A549 (cell line): ENCODE measurements around the gene CDK11B. TPM values are rescaled to one million over a fixed set of nuclear protein-coding genes. Genes with fewer than 3 reads are reported as not detected.
A peak's percentile ranks its signal among the peaks of the same experiment; 100 is the strongest.

Experiments
- ATAC-seq, 2 experiments: fragments of 200-7000 bp in 1 of 2; fragments of >200 bp in 1 of 2; cut with Nextera tagmentation in 1 of 2; cut with Tn5 transposase in 1 of 2; 3 replicates each; pipeline versions ENCODE4 v1.8.0 to v1.9.1; 2018 to 2020; ENCODE audit warnings: mild to moderate bottlenecking in 1 of 2, moderate library complexity in 1 of 2
- CTCF ChIA-PET: fragments of 300-600 bp; sonication (Branson Sonifier 250); formaldehyde crosslinking; extraction: SDS; loops from one replicate; lab custom pipeline; 2021; ENCODE audit warnings: antibody characterized with exemption, inconsistent platforms; lab: Yijun Ruan, JAX
- POLR2A ChIA-PET: fragments of 350-600 bp; formaldehyde crosslinking; extraction: SDS; loops from one replicate; lab custom pipeline; 2021; ENCODE audit warnings: antibody characterized with exemption, inconsistent platforms; lab: Yijun Ruan, JAX
- DNase-seq, 2 experiments: peaks; one replicate each; pipeline versions ENCODE4 v3.0.0 to v3.0.0-alpha.2; 2011 to 2016; ENCODE audit warnings: low read depth in 1 of 2, low spot score in 1 of 2
- FAIRE-seq: peaks from 2 replicates; lab custom pipeline; 2011; peaks lifted over from hg19 to GRCh38; lab: Jason Lieb, UNC
- H3K27ac ChIP-seq, 2 experiments: fragments of >200 bp; sonication (Bioruptor Twin); formaldehyde crosslinking; 3 replicates each; pipeline ENCODE4 v1.5.1; 2016 to 2017
- H3K4me1 ChIP-seq: fragments of >200 bp; sonication (Bioruptor Twin); formaldehyde crosslinking; 3 replicates; pipeline ENCODE4 v1.6.1; 2016
- H3K4me2 ChIP-seq: fragments of >200 bp; sonication (Bioruptor Twin); formaldehyde crosslinking; 3 replicates; pipeline ENCODE4 v1.6.1; 2016
- H3K4me3 ChIP-seq: fragments of >200 bp; sonication (Bioruptor Twin); formaldehyde crosslinking; 3 replicates; pipeline ENCODE4 v1.5.1; 2016
- H3K9me3 ChIP-seq: fragments of >200 bp; sonication (Bioruptor Twin); formaldehyde crosslinking; 3 replicates; pipeline ENCODE4 v1.6.1; 2016
- CBX2 ChIP-seq: fragments of 200-600 bp; sonication (generic); IDR thresholded peaks from 2 replicates; pipeline ENCODE4 v1.6.1; 2016; ENCODE audit warnings: low read depth, mild to moderate bottlenecking, borderline replicate concordance
- CHD2 ChIP-seq: fragments of 150-350 bp; IDR thresholded peaks from 2 replicates; pipeline ENCODE4 v1.6.1; 2014; ENCODE audit warnings: low read length; ENCODE audit not compliant: partially characterized antibody
- EHF ChIP-seq: fragments of 250-450 bp; sonication (Bioruptor Pico); IDR thresholded peaks from 2 replicates; pipeline ENCODE4 v1.5.0; 2020; ENCODE audit warnings: mild to moderate bottlenecking
- ELK1 ChIP-seq: fragments of 150-350 bp; IDR thresholded peaks from 2 replicates; pipeline ENCODE4 v1.6.1; 2014; ENCODE audit warnings: low read depth, mild to moderate bottlenecking, low read length
- EP300 ChIP-seq, 2 experiments: fragments of >200 bp; sonication (Bioruptor Twin); formaldehyde crosslinking; IDR thresholded peaks; 2 replicates in 1 of 2; 3 replicates in 1 of 2; pipeline ENCODE4 v1.6.1; 2016 to 2017
- FOSB ChIP-seq: fragments of 250-450 bp; sonication (Bioruptor Pico); IDR thresholded peaks from 2 replicates; pipeline ENCODE4 v1.5.0; 2020; ENCODE audit warnings: mild to moderate bottlenecking, moderate library complexity
- FOSL2 ChIP-seq, 2 experiments: fragments of 450-650 bp in 1 of 2; fragments of >200 bp in 1 of 2; sonication (Bioruptor Twin) in 1 of 2; formaldehyde crosslinking; IDR thresholded peaks; 2 replicates each; pipeline versions ENCODE4 v1.5.0 to v1.6.1; 2016 to 2020; ENCODE audit warnings: mild to moderate bottlenecking in 1 of 2, moderate library complexity in 1 of 2
- HES2 ChIP-seq: fragments of >200 bp; sonication (Bioruptor Twin); formaldehyde crosslinking; IDR thresholded peaks from 2 replicates; pipeline ENCODE4 v1.6.1; 2016
- HEYL ChIP-seq: fragments of 250-450 bp; sonication (Bioruptor Pico); IDR thresholded peaks from 2 replicates; pipeline ENCODE4 v1.8.0; 2021; ENCODE audit warnings: mild to moderate bottlenecking, moderate library complexity
- HMGXB4 ChIP-seq: fragments of 250-450 bp; sonication (Bioruptor Pico); IDR thresholded peaks from 2 replicates; pipeline ENCODE4 v1.5.0; 2021; ENCODE audit warnings: mild to moderate bottlenecking, moderate library complexity, borderline replicate concordance
- JUNB ChIP-seq: fragments of >200 bp; sonication (Bioruptor Twin); formaldehyde crosslinking; IDR thresholded peaks from 2 replicates; pipeline ENCODE4 v1.6.1; 2016
- KDM1A ChIP-seq: fragments of 200-600 bp; sonication (generic); IDR thresholded peaks from 2 replicates; pipeline ENCODE4 v1.6.1; 2016; ENCODE audit warnings: low read depth, mild to moderate bottlenecking
- KDM5A ChIP-seq: fragments of 200-600 bp; sonication (generic); IDR thresholded peaks from 2 replicates; pipeline ENCODE4 v1.6.1; 2016; ENCODE audit warnings: antibody characterized with exemption, mild to moderate bottlenecking
- NPAS2 ChIP-seq: fragments of 250-450 bp; sonication (Bioruptor Pico); IDR thresholded peaks from 2 replicates; pipeline ENCODE4 v1.8.0; 2022; ENCODE audit warnings: mild to moderate bottlenecking, moderate library complexity, borderline replicate concordance
- NR3C1 ChIP-seq: fragments of >200 bp; sonication (Bioruptor Twin); formaldehyde crosslinking; IDR thresholded peaks from 3 replicates; pipeline ENCODE4 v1.6.1; 2017
- POLR2A ChIP-seq: IDR thresholded peaks from 2 replicates; pipeline ENCODE4 v1.6.1; 2012; ENCODE audit warnings: mild to moderate bottlenecking, low read length
- RAD21 ChIP-seq, 2 experiments: fragments of >200 bp in 1 of 2; sonication (Bioruptor Twin) in 1 of 2; formaldehyde crosslinking in 1 of 2; IDR thresholded peaks in 1 of 2; conservative IDR thresholded peaks in 1 of 2; 2 replicates in 1 of 2; 3 replicates in 1 of 2; pipeline ENCODE4 v1.6.1; 2012 to 2018; ENCODE audit warnings: inconsistent platforms in 1 of 2
- RARB ChIP-seq: fragments of 250-450 bp; sonication (Bioruptor Pico); IDR thresholded peaks from 2 replicates; pipeline ENCODE4 v1.8.0; 2021; ENCODE audit warnings: mild to moderate bottlenecking, moderate library complexity
- REST ChIP-seq: fragments of 200-600 bp; sonication (generic); IDR thresholded peaks from 2 replicates; pipeline ENCODE4 v1.6.1; 2016; ENCODE audit warnings: antibody characterized with exemption, mild to moderate bottlenecking, moderate library complexity
- TP53 ChIP-seq: fragments of 250-450 bp; sonication (Bioruptor Pico); IDR thresholded peaks from 2 replicates; pipeline ENCODE4 v1.5.0; 2021; ENCODE audit warnings: mild to moderate bottlenecking, moderate library complexity
- ZC3H11A ChIP-seq: fragments of 450-650 bp; IDR thresholded peaks from 2 replicates; pipeline ENCODE4 v1.6.1; 2014; ENCODE audit warnings: antibody characterized with exemption, mild to moderate bottlenecking
- ZNF302 ChIP-seq: fragments of 250-450 bp; sonication (Bioruptor Pico); IDR thresholded peaks from 2 replicates; pipeline ENCODE4 v1.9.0; 2021; ENCODE audit warnings: inconsistent platforms, mild to moderate bottlenecking, moderate library complexity
- WGBS: methylation state at CpG from one replicate; pipeline ENCODE4 v1.1.6; 2017; ENCODE audit errors: missing lambda C conversion rate; 5-methylcytosine and 5-hydroxymethylcytosine counted together
- polyA plus RNA-seq, 4 experiments: library from polyadenylated mRNA; depleted of rRNA in 3 of 4; stranded (reverse); fragments of >200 nt; fragmentation: RNase III in 1 of 4; extraction: RNeasy Plus Mini Kit Qiagen cat#74134 plus additional on column Dnase treatment in 1 of 4; gene quantifications; 2 replicates in 3 of 4; 3 replicates in 1 of 4; pipeline ENCODE4 v1.2.3, GENCODE V29; 2011 to 2017

The CDK11B gene
- polyA plus RNA-seq, 2 of the 4 experiments (the other 2 are of a cell fraction): 7.6 to 33.8 TPM

- 66% methylated on average over 10 of the region's 11 CpGs for WGBS
- Histone ChIP-seq H3K9me3 (no peaks in the 10 kb centered on the region), H3K27ac (no peak overlapping the region), H3K4me3 (no peak overlapping the region), H3K4me2 (peak overlapping the region; percentile 89), H3K4me1 (peaks cover 17% of the 10 kb centered on the region)
- ChIA-PET POLR2A (interaction anchor here (0.6 kb wide), 1 partner anchor 16 kb away, joined by 3 read pairs; no protein-coding TSS in a partner anchor), CTCF (interaction anchor here (1.2 to 2.7 kb wide), 2 partner anchors 16 to 21 kb away, joined by 5 to 9 read pairs; no protein-coding TSS in a partner anchor)
- DNase-seq (no peak), ATAC-seq (no peak), FAIRE-seq (no peak)
- TF ChIP-seq POLR2A (no peak), NPAS2 (CRISPR knock-in tag) (no peak), KDM5A (no peak)
Observed at GRCh38 chr1:1613509-1614082, 45.2 kb downstream of the CDK11B start.

GRCh38 chr1:1612104-1612400 lies 46.8 kb downstream of the CDK11B start:
- H3K9me3 ChIP-seq: no peaks in the 10 kb centered on the region
- no peak overlapping the region for H3K4me3 ChIP-seq
- no peak overlapping the region for H3K27ac ChIP-seq
- no peak for DNase-seq
- no peak overlapping the region for H3K4me2 ChIP-seq
- CTCF ChIA-PET: no interaction called here
- TF ChIP-seq HEYL (CRISPR knock-in tag) (no peak), EP300 (IDR thresholded peaks at IDR 0.05) (no peak), ZNF302 (CRISPR knock-in tag) (no peak), CBX2 (no peak), CHD2 (no peak), ZC3H11A (no peak), HMGXB4 (CRISPR knock-in tag) (no peak), TP53 (no peak), REST (no peak), FOSL2 (IDR thresholded peaks at IDR 0.05) (no peak), FOSL2 (CRISPR knock-in tag; IDR thresholded peaks at IDR 0.05) (no peak), EHF (CRISPR knock-in tag) (no peak), HES2 (no peak), RARB (CRISPR knock-in tag) (no peak), FOSB (no peak), RAD21 (conservative IDR thresholded peaks at IDR 0.05 in 1 of 2, IDR thresholded peaks at IDR 0.05 in 1 of 2) (no peak), KDM1A (no peak), ELK1 (no peak), JUNB (no peak), NR3C1 (no peak)
- TF ChIP-seq, all 56 proteins: peak for 0
- POLR2A ChIA-PET: no interaction called here
- no peak for ATAC-seq
- FAIRE-seq: no peak
- peaks cover 17% of the 10 kb centered on the region for H3K4me1 ChIP-seq
- WGBS: 86% methylated on average over 3 of the region's 3 CpGs
